ENCODE measurements around the gene CERS1. TPM values are rescaled to one million over a fixed set of nuclear protein-coding genes. Genes with fewer than 3 reads are reported as not detected.

The CERS1 gene
- total RNA-seq, 1 experiment from 2014 or later, result 11.4 TPM

GRCh38 chr19:18942692-18943091, 46.7 kb upstream of the CERS1 start:
- no peaks in the 10 kb centered on the region for H3K27me3 ChIP-seq (replicated peaks; ENCODE audit: insufficient read depth, low read depth, low read length, poor library complexity)
- ChIA-PET POLR2A (ENCODE audit: low non-redundant PET) (no interaction called here), CTCF (no interaction called here)
- BruUV-seq (replicated peaks), result no TSS peak
- no peak overlapping the region for H3K27ac ChIP-seq (ENCODE audit: low read depth, low read length, poor library complexity, severe bottlenecking)
- H3K4me1 ChIP-seq (ENCODE audit: insufficient read depth, low read length, poor library complexity, severe bottlenecking), result peaks cover 12% of the 10 kb centered on the region
- TF ChIP-seq EZH2 (IDR thresholded peaks at IDR 0.05; ENCODE audit: borderline replicate concordance, low read depth, low read length, poor library complexity, severe bottlenecking), result no peak
- no peaks in the 10 kb centered on the region for H3K9me3 ChIP-seq (ENCODE audit: low read depth, low read length, poor library complexity, severe bottlenecking)
- intact Hi-C loops (cut with micrococcal nuclease; ENCODE audit: unreplicated experiment), result no loop called here
- no peak overlapping the region for H3K4me3 ChIP-seq (ENCODE audit: low read depth, low read length, poor library complexity, severe bottlenecking)
- H3K36me3 ChIP-seq (ENCODE audit: insufficient read depth, low read length, poor library complexity, severe bottlenecking), result no peaks in the 10 kb centered on the region
- no peak for DNase-seq (ENCODE audit: low spot score)

DNA sequence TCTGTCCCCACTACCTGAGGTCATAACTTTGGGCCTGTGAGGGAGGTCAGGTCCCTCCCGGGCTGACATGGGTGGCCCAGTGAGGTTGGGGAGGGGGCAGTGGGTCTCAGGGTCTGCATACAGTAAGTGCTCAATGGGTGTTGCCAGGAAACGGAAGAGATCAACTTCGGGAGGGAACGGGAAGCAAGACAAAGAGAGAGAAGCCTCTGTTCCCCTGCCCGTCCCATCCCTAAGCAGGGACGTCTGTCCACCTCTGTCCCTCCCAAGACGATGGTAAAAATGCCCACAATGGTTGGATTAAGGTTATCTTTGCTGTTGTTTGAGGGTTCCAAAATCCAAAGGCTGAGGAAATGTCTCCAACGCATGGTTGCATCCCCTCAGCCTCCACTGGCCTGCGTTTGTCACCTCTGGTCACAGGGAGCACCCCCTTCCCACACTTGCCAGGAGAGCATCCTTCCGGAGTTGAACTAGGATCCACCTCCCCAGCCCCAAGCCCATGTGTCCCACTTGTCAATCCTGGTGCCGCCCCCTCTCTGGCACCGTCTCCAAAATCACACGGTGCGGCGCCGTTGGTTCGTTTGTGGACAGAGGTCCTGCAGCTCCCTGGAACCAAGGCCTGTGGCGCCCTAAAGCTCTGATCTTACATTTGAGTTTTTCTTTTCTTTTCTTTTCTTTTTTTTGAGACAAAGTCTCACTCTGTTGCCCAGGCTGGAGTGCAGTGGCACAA, 45.8 kb upstream of the CERS1 start:
- CTCF ChIA-PET, result no interaction called here
- Histone ChIP-seq H3K27ac (ENCODE audit: low read depth, low read length, poor library complexity, severe bottlenecking) (no peak overlapping the region), H3K9me3 (ENCODE audit: low read depth, low read length, poor library complexity, severe bottlenecking) (no peaks in the 10 kb centered on the region), H3K27me3 (replicated peaks; ENCODE audit: insufficient read depth, low read depth, low read length, poor library complexity) (no peaks in the 10 kb centered on the region), H3K36me3 (ENCODE audit: insufficient read depth, low read length, poor library complexity, severe bottlenecking) (no peaks in the 10 kb centered on the region), H3K4me1 (ENCODE audit: insufficient read depth, low read length, poor library complexity, severe bottlenecking) (peaks cover 12% of the 10 kb centered on the region), H3K4me3 (ENCODE audit: low read depth, low read length, poor library complexity, severe bottlenecking) (no peak overlapping the region)
- POLR2A ChIA-PET (ENCODE audit: low non-redundant PET), result no interaction called here
- no peak for TF ChIP-seq EZH2 (IDR thresholded peaks at IDR 0.05; ENCODE audit: borderline replicate concordance, low read depth, low read length, poor library complexity, severe bottlenecking)
- BruUV-seq (replicated peaks), result no TSS peak
- intact Hi-C loops (cut with micrococcal nuclease; ENCODE audit: unreplicated experiment), result no loop called here
- no peak for DNase-seq (ENCODE audit: low spot score)

DNA sequence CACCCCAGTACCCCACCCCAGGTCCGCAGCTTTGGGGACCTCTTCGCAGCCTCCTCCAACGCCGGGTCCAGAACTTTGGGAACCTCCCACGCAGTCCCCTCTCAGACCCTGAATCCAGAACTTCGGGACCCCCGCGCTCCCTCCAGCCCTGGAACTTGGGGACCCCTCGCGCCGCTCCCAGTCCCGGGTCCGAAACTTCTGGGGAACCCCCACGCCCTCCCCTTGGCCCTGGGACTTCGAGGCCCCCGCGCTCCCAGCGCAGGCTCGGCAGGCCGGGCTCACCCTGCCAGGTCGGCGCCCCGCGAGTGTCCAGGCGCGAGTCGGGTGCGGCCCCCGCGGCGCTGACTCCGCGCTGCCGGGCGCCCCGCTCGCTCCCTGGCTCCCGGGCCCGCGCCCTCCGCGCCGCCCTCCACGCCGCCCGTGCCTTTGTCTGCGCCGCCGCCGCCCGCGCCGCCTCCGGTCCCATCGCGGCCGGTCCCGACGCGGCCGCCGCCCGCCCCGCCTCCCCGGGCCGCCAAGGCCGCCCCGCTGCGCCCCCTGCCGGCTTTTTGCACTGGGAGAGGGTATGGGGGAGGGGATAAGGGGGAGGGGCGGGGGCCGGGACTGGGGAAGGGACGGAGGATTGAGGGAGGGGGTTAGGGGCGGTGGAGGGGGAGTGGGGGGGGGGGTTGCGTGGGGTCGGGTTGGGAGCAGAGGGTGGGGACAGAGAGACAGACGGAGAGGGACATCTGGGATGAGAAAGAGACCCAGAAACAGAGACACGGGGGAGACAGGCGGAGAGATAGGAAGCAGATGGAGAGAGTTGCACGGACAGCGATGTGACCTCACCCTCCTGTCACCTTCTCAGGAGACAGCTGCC, 45.0 kb upstream of the CERS1 start, which contains the start of gene HOMER3:
Gene HOMER3 (minus strand): TSS at position 449 of the 859 bp plus-strand sequence. CDS start 2,235 bp downstream, outside the sequence.
- no peaks in the 10 kb centered on the region for H3K9me3 ChIP-seq (ENCODE audit: low read depth, low read length, poor library complexity, severe bottlenecking)
- peak within 1 kb of the TSS; percentile 68 for H3K27ac ChIP-seq (ENCODE audit: low read depth, low read length, poor library complexity, severe bottlenecking)
- peak within 1 kb of the TSS; percentile 78 for H3K4me3 ChIP-seq (ENCODE audit: low read depth, low read length, poor library complexity, severe bottlenecking)
- H3K36me3 ChIP-seq (ENCODE audit: insufficient read depth, low read length, poor library complexity, severe bottlenecking), result no peaks in the 10 kb centered on the region
- DNase-seq (ENCODE audit: low spot score), result peak; percentile 76
- ChIA-PET POLR2A (ENCODE audit: low non-redundant PET) (no interaction called here), CTCF (no interaction called here)
- intact Hi-C loops (cut with micrococcal nuclease; ENCODE audit: unreplicated experiment), result no loop called here
- TF ChIP-seq CTCF (conservative IDR thresholded peaks at IDR 0.05; ENCODE audit: low read depth, low read length) (no peak), EZH2 (IDR thresholded peaks at IDR 0.05; ENCODE audit: borderline replicate concordance, low read depth, low read length, poor library complexity, severe bottlenecking) (no peak)
- peaks cover 12% of the 10 kb centered on the region for H3K4me1 ChIP-seq (ENCODE audit: insufficient read depth, low read length, poor library complexity, severe bottlenecking)
- H3K27me3 ChIP-seq (replicated peaks; ENCODE audit: insufficient read depth, low read depth, low read length, poor library complexity), result no peaks in the 10 kb centered on the region
- no TSS peak for BruUV-seq (replicated peaks)
